DMS114 treated with DMSO at 0.1 percent for 48 hours (cell line): ENCODE data around the gene PSMC4.
"Not testable (repeated sequence)": the region's sequence is repeated elsewhere in the genome, so short reads cannot be mapped to it uniquely, and the experiment has no call there.

Experiments
- DNase-seq: peaks from one replicate; lab custom pipeline; 2025; ENCODE audit not compliant: unreplicated experiment; lab: John Stamatoyannopoulos, UW

PSMC4 gene

GRCh38 chr19:39943586-39943985 is 27.4 kb upstream of the PSMC4 start:
- no peak for DNase-seq

DNA sequence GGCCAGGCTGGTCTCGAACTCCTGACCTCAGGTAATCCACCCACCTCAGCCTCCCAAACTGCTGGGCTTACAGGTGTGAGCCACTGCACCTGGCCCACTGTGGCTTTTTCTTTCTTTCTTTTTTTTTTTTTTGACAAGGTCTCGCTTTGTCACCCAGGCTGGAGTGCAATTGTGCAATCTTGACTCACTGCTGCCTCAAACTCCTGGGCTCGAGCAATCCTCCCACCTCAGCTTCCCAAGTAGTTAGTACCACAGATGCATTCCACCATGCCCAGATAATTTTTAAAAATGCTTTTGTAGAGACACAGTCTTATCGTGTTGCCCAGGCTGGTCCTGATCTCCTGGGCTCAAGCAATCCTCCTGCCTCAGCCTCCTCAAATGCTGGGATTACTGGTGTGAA is 24.4 kb upstream of the PSMC4 start:
- no peak for DNase-seq

DNA sequence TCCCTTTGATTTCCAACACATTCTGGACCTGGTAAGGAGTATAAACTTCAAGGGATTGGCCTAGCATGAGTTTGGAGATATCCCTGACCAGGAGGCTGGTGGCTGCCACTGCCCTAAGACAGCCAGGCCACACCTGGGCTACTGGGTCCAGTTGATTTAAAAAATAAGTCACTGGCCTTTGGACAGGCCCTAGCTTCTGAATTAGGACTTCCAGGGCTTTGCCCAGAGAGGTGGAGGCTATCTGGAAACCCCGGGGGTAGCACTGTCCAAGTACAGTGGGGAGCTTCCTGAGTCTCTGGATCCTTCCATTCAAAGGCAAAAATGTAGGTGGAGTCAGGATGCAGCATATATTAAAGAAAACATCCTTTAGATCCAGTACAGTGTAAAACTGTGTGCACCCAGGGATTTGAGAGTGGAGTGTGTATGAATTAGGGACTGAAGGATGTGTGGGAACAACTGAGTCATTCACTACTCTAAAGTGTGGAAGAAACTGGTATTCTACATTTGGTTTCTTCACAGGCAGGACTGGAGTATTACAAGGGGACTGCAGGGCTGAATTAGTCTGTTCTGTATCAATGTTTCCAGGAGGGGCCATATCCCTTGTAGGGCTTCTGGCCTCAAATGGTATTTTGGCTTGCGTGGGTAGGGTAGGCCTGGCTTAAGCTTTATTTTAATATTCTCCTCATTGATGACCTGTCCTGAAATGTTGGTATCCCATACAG is 21.8 kb upstream of the PSMC4 start:
- no peak for DNase-seq

DNA sequence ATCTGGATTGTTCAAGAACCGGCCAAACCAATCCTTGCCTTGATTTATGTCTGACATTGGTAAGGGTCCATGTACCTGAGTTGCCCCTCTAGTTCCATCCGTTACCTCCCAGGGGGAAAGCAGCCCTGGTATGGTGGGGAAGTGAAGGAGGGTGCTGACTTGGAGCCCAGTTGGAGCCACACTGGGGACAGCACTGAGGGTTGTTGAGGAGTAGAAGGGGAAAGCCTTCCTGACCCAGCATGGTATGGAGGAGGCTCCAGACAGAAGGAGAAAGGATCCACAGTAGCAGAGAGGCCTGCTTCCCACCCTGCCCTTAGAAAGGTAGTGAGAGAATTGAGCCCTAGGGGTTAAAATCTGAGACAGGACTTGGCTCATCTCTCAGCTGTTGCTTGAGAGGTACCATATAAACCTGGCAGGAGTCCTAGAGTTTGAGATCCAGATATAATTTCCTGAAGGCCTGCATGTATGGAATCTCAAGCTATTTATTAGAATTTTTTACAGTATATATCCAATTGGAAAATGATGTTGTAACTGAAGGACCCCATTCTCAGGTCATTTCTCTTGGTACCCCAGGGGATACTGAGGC is 19.8 kb upstream of the PSMC4 start:
- DNase-seq: no peak

GRCh38 chr19:39951686-39952085 is 19.3 kb upstream of the PSMC4 start:
- no peak for DNase-seq

GRCh38 chr19:39953915-39954314 is 17.1 kb upstream of the PSMC4 start:
- DNase-seq: no peak

- not testable (repeated sequence) for DNase-seq
Observed at GRCh38 chr19:39957886-39958285, 13.1 kb upstream of the PSMC4 start.

DNA sequence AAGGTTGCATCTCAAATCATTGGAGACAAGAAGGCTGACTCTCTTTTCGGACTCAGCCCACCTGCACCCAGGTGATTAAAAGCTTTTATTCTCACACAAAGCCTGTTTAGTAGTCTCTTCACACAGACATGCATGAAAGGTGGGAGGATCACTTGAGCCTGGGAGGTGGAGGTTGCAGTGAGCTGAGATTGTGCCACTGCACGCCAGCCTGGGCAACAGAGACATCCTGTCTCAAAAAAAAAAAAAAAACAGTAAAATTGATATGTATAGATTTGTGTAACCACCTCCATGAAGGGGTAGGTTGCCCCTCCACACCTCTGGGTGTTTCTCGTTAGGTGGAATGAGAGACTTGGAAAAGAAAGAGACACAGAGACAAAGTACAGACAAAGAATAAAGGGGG is 12.0 kb upstream of the PSMC4 start:
- DNase-seq: not testable (repeated sequence)

DNA sequence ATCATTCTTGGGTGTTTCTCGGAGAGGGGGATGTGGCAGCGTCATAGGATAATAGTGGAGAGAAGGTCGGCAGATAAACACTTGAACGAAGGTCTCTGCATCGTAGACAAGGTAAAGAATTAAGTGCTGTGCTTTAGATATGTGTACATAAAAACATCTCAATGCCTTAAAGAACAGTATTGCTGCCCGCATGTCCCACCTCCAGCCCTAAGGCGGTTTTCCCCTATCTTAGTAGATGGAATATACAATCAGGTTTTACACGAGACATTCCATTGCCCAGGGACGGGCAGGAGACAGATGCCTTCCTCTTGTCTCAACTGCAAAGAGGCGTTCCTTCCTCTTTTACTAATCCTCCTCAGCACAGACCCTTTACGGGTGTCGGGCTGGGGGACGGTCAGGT is 11.6 kb upstream of the PSMC4 start:
- DNase-seq: not testable (repeated sequence)

GRCh38 chr19:39963898-39964297 is 7.1 kb upstream of the PSMC4 start:
- DNase-seq: no peak

- no peak for DNase-seq
Observed at GRCh38 chr19:39966617-39967016, 4.3 kb upstream of the PSMC4 start.

DNA sequence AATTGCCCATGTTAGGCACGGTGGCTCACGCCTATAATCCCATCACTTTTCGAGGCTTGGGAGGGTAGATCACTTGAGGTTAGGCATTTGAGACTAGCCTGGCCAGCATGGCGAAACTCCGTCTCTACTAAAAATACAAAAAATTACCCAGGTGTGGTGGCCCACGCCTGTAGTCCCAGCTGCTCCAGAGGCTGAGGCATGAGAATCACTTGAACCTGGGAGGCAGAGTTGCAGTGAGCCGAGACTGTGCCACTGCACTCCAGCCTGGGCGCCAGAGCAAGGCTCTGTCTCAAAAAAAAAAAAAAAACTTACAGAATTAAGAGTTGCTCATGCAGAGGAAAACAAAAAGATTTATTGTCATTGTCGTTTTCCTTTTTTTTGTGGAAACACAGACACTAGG is 3.4 kb upstream of the PSMC4 start:
- DNase-seq: no peak

- DNase-seq: no peak
Observed at GRCh38 chr19:39968789-39969188, 2.2 kb upstream of the PSMC4 start.

GRCh38 chr19:39969266-39969665 is 1.7 kb upstream of the PSMC4 start:
- no peak for DNase-seq

- no peak for DNase-seq
Observed at GRCh38 chr19:39969681-39970424, 1.1 kb upstream of the PSMC4 start.

GRCh38 chr19:39970425-39970674 is 615 bp upstream of the PSMC4 start:
- no peak for DNase-seq

DNA sequence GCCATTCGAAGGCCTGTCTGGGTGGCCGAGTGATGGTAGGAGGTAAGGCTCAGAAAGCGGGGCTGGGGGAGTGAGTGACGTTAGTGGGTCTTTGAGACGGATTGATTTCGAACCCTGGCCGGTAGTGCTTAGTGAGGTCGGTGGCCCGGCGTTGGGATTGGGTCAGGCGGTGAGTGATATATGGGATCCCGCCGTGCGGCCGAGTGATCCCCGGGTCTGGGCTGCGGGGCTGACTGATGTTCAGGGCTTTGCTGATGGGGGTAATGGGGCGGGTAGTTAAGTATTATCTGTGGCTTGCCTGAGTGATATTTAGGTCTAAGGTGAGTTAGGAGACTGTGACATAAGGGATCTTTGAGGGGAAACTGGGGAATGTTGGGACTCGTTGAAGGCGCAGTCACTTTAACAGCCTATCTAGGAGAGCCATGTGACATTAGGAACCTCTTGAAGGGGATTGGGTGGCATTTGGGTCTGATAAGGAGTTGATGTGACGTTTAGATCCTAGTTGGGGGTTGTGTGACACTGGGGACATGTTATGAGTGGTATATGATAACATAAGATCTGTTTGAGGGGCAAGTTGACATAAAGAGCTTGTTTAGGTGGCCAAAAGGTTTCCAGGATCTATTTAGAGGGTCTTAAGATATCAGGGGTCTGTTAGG is 543 bp downstream of the PSMC4 start:
- DNase-seq: no peak

- no peak for DNase-seq
Observed at GRCh38 chr19:39974377-39975155, 3.6 kb downstream of the PSMC4 start.

- no peak for DNase-seq
Observed at GRCh38 chr19:39982883-39983282, 11.9 kb downstream of the PSMC4 start.

DNA sequence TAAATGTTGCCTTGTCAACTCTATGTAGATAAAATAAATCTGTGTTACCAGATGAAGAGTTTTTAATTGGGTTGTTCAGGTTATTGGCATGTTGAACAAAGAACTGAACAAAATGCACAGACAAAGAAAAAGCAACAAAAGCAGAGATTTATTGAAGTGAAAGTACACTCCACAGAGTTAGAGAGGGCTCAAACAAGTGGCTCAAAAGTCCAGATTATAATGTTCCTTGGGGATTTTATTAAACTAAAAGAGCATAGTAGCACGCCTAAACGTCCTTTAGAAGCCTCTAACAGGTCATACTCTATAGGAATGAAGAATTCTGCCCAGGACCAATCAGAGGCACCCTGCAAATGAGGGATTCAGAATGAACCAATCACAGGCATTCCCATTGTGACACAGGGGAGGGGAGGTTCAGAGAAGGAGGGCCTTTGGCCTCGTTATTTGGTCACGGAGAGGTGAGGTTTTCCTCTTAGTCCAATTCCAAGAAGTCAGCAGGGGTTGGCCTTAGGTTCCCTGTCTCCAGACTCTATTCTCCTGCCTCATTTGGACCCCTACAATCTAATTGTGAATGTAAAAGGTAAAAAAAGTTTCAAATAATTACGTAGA is 12.8 kb downstream of the PSMC4 start:
- no peak for DNase-seq

DNA sequence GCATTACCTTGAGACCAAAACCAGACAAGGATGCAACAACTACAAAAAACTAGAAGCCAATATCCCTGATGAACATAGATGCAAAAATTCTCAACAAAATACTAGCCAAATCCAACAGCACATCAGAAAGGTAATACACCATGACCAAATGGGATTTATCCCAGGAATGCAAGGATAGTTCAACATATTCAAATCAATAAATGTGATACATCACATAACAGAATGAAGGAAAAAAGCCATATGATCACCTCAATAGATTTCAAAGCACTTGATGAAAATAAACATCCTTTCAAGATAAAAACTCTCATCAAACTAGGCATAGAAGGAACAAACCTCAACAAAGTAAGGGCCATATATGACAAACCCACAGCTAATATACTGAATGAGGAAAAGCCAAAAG is 15.7 kb downstream of the PSMC4 start:
- DNase-seq: no peak
